ENCODE results near the gene IMMP2L.

IMMP2L gene

DNA sequence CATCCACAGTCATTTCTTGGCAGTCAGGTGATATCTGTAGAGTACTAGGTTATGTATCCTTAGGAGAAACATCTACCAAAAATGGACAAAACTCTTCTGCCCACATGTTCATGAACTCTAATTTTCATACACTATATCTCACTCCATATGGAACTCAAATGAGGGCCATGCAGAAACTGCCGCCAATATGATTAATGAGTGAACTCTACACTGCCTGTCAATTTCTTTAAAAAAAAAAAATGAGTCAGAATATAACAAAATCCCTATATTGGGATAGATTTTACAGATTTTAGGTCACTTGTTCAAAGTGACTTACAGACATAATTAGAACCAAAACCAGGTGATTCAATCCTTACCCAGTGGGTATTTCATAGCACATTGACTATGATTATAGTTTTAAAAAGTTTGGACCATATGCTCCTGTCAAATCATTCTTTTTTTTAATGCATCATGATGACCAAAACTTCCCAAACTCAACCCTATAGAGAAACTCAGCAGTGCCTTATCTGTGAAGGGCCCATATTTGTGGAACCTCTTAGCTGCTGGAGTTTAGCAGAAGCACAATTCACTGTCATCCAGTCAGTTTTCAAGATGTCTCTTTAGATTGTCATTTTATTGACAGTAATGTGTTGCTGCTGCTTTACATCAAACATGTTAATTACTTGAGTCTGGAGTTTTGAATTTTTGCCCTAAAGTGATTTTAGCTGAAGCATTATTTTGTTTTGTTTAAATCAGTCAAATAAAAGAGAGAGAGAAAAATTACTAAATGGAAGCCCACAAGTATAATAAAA lies 460.2 kb downstream of the IMMP2L start:
- Histone ChIP-seq H4K20me1 (ENCODE audit: insufficient read depth, low read length, poor library complexity, severe bottlenecking) (no peaks in the 10 kb centered on the region), H3K36me3 (ENCODE audit: insufficient read depth, low read length) (no peaks in the 10 kb centered on the region), H3F3A (ENCODE audit: low read depth) (no peaks in the 10 kb centered on the region), H3K4me3 (ENCODE audit: low read length, poor library complexity, severe bottlenecking) (no peak overlapping the region), H3K4me2 (ENCODE audit: low read depth, low read length, poor library complexity, severe bottlenecking) (no peak overlapping the region), H3K9me2 (replicated peaks; ENCODE audit: low read depth, low read length) (no peaks in the 10 kb centered on the region), H3K79me2 (ENCODE audit: insufficient read depth, low read length) (no peaks in the 10 kb centered on the region), H3K4me1 (ENCODE audit: insufficient read depth, low read length, poor library complexity, severe bottlenecking) (no peaks in the 10 kb centered on the region), H3K27me3 (ENCODE audit: insufficient read depth, low read length, poor library complexity, severe bottlenecking) (no peaks in the 10 kb centered on the region), H3K9ac (ENCODE audit: low read depth, low read length, poor library complexity, severe bottlenecking) (no peak overlapping the region), H2AFZ (ENCODE audit: low read length) (no peak overlapping the region), H3K9me3 (ENCODE audit: insufficient read depth, low read depth, low read length) (no peaks in the 10 kb centered on the region)
- TF ChIP-seq EZH2phosphoT487 (IDR thresholded peaks at IDR 0.05; ENCODE audit: borderline replicate concordance) = no peak
- TF ChIP-seq, protein P1, sequence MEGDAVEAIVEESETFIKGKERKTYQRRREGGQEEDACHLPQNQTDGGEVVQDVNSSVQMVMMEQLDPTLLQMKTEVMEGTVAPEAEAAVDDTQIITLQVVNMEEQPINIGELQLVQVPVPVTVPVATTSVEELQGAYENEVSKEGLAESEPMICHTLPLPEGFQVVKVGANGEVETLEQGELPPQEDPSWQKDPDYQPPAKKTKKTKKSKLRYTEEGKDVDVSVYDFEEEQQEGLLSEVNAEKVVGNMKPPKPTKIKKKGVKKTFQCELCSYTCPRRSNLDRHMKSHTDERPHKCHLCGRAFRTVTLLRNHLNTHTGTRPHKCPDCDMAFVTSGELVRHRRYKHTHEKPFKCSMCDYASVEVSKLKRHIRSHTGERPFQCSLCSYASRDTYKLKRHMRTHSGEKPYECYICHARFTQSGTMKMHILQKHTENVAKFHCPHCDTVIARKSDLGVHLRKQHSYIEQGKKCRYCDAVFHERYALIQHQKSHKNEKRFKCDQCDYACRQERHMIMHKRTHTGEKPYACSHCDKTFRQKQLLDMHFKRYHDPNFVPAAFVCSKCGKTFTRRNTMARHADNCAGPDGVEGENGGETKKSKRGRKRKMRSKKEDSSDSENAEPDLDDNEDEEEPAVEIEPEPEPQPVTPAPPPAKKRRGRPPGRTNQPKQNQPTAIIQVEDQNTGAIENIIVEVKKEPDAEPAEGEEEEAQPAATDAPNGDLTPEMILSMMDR (conservative IDR thresholded peaks at IDR 0.05; ENCODE audit: low read length) = no peak

DNA sequence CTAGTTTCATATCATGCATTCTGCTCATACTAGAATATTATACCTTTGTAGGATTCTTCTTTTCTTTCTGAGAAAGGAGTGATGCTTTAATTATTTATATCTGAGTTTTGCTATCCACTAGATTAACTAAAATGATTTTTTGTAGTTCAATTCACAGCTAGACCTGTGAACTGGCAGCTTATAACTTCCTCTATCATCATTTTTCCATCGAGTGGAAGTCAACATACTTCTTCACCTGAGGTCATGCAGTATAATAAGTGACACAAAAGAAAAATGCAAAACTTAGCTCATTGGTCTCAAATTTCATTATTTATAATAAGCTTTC lies 463.4 kb downstream of the IMMP2L start:
- no peak overlapping the region for H2AFZ ChIP-seq (ENCODE audit: low read length)
- no peak overlapping the region for H3K4me3 ChIP-seq (ENCODE audit: low read length, poor library complexity, severe bottlenecking)
- no peaks in the 10 kb centered on the region for H3K4me1 ChIP-seq (ENCODE audit: insufficient read depth, low read length, poor library complexity, severe bottlenecking)
- no peaks in the 10 kb centered on the region for H3K9me2 ChIP-seq (replicated peaks; ENCODE audit: low read depth, low read length)
- no peaks in the 10 kb centered on the region for H3K36me3 ChIP-seq (ENCODE audit: insufficient read depth, low read length)
- no peaks in the 10 kb centered on the region for H3F3A ChIP-seq (ENCODE audit: low read depth)
- no peaks in the 10 kb centered on the region for H3K27me3 ChIP-seq (ENCODE audit: insufficient read depth, low read length, poor library complexity, severe bottlenecking)
- TF ChIP-seq, protein P1 (conservative IDR thresholded peaks at IDR 0.05; ENCODE audit: low read length) = peak; percentile 4; the same call in 1 of the 2 replicates
- no peak for TF ChIP-seq EZH2phosphoT487 (IDR thresholded peaks at IDR 0.05; ENCODE audit: borderline replicate concordance)
- no peaks in the 10 kb centered on the region for H3K79me2 ChIP-seq (ENCODE audit: insufficient read depth, low read length)
- H3K9me3 ChIP-seq (ENCODE audit: insufficient read depth, low read depth, low read length) = no peaks in the 10 kb centered on the region
- no peak overlapping the region for H3K4me2 ChIP-seq (ENCODE audit: low read depth, low read length, poor library complexity, severe bottlenecking)
- H3K9ac ChIP-seq (ENCODE audit: low read depth, low read length, poor library complexity, severe bottlenecking) = no peak overlapping the region
- no peaks in the 10 kb centered on the region for H4K20me1 ChIP-seq (ENCODE audit: insufficient read depth, low read length, poor library complexity, severe bottlenecking)

DNA sequence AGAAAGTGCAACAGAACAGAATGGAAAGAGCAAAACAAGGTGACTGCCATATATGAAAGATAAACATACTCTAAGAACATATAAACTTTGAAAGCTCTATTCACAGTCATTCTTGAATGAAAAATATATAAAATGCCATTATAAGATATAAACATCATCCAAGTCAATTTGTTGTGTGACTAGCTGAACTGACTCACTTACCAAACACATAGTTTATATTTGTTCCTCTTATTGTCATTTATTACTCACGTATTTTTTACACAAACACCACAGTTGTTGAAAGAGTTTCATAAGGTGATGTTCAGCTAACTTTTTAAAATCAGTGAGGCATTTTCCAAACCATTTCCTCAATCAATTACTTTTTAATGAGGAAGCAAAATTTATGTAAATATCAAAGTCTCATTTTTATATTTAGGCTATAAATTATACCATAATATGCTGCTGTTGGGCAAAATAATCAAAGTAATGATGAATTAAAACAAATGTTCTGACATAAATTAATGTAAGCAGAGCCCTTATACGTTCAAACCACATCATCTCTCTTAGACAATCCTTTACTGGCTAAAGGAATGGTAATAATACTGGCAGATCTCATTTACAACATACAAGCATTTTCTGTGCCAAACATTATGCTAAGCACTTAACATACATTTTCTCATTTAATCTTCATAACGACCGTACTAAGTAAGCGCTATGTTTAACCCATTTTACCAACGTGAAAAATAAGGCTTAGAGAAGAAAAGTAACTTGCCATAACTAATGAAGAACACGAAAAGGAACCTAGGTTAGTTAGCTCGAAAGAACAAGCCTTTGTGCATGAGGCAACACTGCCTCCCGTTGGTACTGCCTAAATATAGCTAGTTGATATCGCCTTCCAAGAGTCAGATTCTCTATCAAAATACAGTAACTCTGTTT lies 464.0 kb downstream of the IMMP2L start:
- no peaks in the 10 kb centered on the region for H4K20me1 ChIP-seq (ENCODE audit: insufficient read depth, low read length, poor library complexity, severe bottlenecking)
- H3K9me2 ChIP-seq (replicated peaks; ENCODE audit: low read depth, low read length) = no peaks in the 10 kb centered on the region
- no peak overlapping the region for H2AFZ ChIP-seq (ENCODE audit: low read length)
- no peaks in the 10 kb centered on the region for H3K27me3 ChIP-seq (ENCODE audit: insufficient read depth, low read length, poor library complexity, severe bottlenecking)
- no peak overlapping the region for H3K4me3 ChIP-seq (ENCODE audit: low read length, poor library complexity, severe bottlenecking)
- no peaks in the 10 kb centered on the region for H3F3A ChIP-seq (ENCODE audit: low read depth)
- TF ChIP-seq, protein P1 (conservative IDR thresholded peaks at IDR 0.05; ENCODE audit: low read length) = peak; percentile 91
- no peak for TF ChIP-seq EZH2phosphoT487 (IDR thresholded peaks at IDR 0.05; ENCODE audit: borderline replicate concordance)
- H3K36me3 ChIP-seq (ENCODE audit: insufficient read depth, low read length) = no peaks in the 10 kb centered on the region
- no peaks in the 10 kb centered on the region for H3K79me2 ChIP-seq (ENCODE audit: insufficient read depth, low read length)
- H3K9ac ChIP-seq (ENCODE audit: low read depth, low read length, poor library complexity, severe bottlenecking) = no peak overlapping the region
- H3K4me1 ChIP-seq (ENCODE audit: insufficient read depth, low read length, poor library complexity, severe bottlenecking) = no peaks in the 10 kb centered on the region
- no peaks in the 10 kb centered on the region for H3K9me3 ChIP-seq (ENCODE audit: insufficient read depth, low read depth, low read length)
- H3K4me2 ChIP-seq (ENCODE audit: low read depth, low read length, poor library complexity, severe bottlenecking) = no peak overlapping the region

Measured in Loucy (cell line).